HG03457 (cell line): ENCODE results near the gene GREB1.

Experiments
- ATAC-seq: cut with Tn5 transposase; IDR thresholded peaks from one replicate; pipeline ENCODE4 v1.9.1; 2021; ENCODE audit warnings: moderate number of reproducible peaks; ENCODE audit not compliant: unreplicated experiment

GREB1 gene

DNA sequence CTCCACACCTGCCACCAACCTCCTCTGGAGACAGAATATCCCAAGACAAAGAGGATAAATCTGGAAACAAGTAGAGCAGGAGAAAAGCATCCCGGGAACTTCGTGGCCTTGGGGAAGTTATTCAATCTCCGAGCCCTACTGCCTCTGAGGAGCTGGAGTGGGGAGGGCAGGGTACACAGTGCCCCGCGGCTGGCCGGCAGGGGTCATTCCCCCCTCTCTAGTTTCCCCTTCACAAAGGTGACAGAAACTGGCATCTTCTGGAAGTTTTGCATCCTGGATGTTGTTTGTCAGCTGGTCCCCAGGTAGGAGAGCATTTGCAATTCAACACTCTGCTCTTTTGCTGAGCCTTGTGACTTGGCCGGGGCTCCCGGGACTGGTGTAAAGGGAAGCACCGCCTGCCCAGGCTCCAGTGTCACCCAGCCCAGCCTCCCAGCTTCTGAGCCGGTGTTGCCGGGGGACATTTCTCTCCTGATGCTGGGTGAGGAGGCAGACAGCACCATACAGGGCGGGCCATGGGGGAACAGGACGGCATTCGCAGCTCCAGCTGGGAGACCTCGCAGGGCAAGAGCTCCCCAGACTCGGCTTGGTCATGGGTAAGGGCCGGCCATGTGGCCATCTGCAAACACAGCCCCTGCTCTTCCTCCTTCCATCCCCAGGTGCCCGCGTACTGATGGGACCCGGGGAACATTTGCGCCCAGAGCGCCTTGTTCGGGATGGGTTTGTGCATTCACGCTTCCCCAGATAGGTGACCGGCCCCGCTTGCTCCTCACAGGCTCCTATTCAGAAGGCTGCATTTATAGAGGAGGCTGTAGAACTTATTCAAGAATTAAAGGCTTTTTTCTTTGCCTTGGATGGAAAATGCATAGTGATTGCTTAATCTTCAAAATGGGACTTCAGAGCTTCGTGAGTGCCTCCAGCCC is 143.6 kb downstream of the GREB1 start:
- no peak for ATAC-seq

DNA sequence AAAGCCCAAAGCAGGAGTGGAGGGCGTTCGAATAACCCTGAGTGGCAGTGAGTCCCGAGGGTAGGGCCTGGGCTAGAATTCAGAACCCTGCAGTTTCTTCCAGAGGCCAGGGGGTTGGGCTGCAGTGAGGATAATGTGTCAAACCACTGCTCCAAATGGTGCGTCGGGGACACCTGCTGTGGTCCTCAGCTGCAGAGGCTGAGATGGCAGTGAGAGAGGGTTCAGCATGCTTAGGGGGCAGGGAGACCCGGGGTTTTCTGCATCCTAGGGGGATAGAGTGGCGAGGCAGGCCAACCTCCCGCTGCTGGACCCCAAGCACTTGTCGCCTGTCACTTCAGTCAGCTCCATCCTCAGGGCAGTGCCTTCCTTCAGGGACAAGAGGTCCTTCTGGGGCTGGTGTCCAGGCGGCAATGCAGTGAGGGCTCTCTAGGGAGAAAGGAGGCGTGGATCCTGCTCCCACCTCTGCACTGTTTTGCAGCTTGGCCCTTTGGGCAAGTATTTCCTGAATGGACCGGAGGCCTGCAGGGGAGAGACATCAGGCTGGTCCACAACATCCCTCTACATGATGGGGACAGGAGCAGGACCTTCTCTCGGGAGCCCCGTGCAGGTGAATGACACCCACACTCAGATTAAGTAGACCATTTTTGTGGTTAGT is 144.6 kb downstream of the GREB1 start:
- ATAC-seq: no peak

DNA sequence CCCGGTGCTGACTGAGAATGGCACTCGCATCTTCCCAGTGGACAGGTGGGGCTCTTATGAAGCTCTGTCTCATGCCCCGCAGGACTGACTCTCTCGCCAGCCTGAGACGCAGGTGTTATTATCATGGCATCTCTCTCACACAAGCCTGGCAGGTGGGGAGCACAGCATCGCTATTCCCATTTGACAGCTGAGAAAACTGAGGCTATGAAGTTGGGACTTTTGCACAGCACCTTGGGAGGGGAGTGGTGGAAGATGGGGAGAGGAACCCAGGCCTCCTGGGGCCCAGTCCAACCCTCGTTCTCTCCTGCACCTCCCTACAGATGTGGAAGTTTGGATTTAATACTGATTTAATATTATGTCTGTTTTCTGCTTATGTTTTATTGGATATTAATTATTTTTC is 145.2 kb downstream of the GREB1 start:
- no peak for ATAC-seq

DNA sequence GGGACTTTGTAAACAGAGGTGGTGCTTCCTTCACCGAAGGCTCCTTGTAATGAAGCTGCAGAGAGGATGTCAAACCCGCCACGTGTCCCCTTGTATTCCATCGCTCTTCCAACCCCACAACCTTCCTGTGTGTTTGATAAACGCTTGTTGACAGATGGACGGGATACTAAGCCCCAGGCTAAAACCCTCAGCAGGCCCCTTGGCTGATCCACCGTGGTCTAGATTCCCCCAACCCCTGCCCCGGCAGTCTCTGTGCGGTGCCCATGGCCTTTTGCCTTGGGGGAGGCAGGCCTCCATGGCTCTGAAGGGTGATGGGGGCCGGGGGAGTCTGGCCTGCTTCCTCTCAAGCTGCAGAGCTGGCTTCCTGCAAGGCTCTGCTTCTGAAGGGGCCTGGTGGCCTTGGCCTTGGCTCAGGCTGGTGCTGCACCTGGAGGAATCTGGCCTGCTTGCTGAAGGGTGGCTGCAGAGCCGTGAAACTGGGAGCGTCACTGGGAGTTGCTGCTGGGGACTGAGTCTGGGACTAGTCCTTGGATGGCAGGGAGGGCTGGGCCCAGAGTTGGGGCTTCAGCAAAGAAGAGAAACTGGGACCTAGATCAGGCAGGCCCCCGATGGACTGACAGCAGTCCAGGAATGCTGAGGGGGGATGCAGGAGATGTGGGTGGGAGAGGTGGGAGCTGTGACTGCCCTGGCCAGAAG is 145.8 kb downstream of the GREB1 start:
- ATAC-seq: no peak

DNA sequence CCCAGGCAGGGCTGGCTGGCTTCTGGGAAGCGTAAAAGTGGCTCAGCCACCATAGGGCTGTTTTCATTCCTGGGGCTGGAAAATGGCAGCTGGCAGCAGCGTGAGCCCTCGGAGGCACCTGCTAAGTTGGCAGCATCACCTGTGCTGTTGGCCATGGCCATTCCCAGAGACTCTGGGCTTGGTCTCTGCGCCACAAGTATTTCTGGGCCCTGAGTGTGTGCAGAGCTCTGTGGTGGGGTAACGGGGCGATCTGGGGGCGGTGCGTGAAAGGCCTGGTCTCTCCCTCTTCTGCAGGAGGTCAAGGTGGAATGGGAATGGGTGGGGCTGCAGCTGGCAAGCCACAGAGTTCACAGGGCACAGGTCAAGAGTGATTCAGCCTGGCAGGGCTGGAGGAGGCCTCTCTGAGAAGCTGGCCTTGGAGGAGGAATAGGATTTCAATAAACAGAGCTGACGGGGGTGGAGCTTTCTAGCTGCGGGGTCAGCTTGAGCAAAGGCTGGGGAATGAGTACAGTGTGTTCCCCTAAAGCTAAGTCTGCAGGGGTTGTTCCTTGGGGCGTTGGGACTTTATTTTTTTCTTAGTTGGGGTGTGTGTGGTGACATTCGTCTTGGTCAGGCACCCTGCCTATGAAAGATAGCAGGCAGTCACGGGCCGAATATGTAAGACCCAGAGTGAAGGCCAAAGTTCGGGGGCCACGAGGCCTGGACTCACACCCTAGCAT is 146.5 kb downstream of the GREB1 start:
- no peak for ATAC-seq

DNA sequence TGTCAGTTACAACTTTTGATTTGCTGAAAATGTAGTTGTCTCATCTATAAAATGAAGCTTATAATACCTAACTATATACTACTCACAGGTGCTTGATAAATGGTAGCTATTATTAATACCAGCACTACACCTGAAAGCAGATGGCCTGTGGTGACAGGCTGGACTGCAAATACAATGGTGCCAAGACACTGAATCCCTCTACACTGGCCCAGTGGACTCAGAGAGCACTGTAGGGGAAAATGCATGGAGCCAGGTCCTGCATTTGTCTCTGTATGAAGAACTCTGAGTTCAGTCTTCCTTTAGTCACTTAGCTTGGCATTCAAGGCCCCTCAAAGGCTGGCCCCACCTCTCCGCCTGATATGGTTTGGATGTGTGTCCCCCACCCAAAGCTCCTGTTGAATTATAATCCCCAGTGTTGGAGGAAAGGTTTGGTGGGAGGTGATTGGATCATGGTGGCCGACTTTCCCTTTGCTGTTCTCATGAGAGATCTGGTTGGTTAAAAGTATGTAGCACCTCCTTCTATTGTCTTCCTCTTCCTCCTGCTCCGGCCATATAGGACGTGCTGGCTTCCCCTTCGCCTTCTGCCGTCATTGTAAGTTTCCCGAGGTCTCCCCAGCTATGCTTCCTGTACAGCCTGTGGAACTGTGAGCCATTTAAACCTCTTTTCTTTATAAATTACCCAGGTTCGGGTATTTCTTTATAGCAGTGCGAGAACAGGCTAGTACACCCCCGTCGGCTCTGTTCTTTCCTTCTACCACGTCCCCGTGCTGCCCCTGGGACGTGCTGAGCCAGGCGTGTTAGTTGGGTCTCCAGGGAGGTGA is 147.3 kb downstream of the GREB1 start:
- no peak for ATAC-seq

DNA sequence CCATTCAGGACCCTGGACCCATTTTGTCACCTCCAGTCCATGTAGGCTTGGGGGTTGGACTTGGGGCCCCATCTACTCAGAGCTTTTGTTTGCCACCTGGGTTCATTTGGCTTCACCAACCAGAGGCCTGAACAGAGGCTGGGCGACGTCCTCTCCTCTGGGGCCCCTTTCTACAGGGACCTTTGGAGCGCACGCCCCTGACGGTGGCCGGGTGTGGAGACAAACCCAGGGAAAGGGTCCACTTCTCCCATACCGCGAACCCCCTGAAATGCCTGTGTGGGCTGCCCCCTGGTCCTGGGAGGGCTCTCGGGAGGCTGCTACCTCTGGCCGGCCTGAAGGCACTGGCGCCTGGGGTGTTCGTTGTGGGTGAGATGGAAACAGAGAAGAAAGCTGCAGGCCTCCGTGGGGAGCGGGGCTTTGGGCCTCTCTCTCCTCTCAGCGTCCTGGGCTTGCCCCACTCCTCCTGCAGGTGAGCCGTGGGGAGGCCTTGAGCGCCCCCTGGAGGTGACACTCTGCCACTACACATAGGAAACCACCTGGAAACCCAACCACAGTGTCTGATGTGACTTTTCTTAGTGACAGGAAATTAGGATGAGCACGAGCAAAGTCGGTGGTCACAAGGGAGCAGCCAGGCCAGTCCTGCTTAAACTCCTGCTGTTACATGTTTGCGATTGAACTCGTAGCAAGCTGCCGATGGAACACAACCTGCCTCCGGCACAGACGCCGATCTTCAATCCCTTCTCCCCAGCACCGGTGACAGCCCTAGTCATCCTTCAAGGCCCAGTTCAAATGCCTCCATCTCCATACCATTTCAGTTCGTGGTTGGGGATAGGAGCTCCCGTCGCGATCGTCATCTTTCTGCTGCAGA is 148.1 kb downstream of the GREB1 start:
- ATAC-seq: no peak

DNA sequence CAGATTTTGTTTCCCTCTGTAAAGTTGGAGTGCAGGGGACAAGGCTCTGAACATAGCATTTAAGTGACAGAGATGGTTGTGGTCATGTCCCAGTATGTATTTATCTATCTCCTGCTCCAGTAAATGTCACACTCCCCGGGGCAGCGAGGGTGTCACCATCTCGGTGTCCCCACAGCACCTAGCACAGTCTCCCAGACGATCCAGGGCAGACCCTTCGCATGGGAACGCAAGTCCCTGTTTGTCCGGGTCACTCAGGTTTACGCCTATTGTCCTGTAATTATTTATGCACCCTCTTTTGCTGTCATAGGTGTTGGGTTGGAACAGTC is 148.7 kb downstream of the GREB1 start:
- ATAC-seq: no peak

DNA sequence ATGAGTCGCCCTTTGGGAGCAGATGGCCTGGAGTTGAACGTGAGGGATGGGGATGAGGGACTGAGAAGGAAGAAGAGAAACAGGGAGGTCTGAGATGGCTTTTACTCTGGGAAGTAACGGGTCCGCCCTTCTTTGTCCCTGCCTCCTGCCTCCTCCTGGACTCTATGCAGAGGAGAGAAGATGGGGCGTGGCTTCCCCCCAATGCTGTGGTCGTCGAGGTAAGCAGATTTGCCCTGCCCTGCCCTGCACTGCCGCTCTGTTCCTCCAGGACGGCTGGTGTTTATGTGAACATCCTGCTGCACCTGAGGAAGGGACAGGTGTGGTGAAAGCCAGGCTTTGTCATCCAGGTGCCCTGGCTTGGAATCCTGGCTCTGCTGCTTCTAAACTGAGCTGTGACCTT is 149.6 kb downstream of the GREB1 start:
- ATAC-seq: no peak

DNA sequence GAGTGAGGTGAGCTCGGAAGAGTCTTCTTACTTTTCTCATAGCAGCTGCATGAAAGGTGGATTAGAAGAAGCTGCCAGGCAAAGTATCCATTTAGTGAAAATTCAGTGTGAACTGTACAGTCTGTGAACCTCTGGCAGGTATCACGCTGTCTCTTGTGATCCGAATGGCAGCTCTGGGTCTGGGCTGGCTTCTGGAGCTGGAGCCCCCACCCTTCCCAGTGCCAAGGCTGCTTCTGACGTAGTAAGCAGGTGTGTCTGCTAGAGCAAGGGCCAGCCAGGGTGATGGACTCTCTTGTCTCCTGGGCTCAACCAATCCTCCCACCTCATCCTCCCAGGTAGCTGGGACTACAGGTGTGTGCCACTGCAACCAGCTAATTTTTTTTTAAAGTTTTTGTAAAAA is 150.1 kb downstream of the GREB1 start:
- ATAC-seq: no peak

DNA sequence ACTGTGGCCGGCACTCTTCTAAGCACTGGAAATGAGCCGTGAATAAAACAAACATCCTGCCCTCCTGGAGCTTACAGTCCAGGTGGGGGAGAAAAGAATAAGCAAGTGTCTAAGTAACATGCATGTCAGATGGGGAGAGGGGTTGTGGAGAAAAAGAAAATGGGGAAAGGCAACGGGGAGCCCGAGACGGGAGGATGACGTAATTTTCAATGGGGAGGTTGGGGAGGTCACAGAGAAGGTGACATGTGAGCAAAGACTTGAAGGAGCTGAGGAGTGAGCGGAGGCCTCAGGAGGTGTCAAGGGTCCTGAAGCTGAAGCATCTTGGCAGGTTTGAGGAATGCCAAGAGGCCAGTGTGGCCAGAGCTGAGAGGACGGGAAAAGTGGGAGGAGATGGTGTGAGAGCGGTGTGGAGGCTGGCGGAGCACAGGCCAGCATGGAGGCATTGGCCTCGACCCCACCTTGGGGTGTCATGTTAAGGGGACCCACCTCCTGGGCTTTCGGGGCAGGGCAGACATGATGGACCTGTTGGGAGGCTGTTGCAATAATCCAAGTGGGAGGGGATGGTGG is 151.1 kb downstream of the GREB1 start:
- no peak for ATAC-seq

DNA sequence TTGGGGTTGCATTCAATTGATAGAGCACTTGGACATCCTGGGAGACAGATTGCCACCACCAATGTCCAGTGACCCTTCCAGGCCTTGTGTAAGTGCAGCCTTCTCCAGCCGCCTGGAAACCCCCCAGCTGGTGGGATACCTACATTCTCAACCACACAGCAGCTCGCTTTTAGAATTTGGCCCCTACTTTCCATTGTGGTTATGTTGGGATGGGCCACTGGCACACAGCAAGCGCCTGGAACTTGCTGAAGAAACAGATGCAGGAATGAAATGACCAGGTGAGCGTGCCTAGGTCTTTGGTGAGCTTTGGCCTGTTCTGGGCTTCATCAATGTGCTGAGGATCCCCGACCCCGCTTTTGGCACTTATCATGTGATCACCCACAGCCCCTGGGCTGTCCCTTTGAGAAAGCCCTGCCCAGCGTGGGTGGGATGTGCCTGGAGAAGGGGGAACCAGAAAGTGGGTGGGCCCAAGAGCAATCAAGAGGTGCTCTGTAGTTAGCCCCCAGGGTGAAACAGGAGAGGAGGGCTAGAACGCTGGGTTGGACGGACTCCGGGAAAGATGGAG is 152.1 kb downstream of the GREB1 start:
- no peak for ATAC-seq

DNA sequence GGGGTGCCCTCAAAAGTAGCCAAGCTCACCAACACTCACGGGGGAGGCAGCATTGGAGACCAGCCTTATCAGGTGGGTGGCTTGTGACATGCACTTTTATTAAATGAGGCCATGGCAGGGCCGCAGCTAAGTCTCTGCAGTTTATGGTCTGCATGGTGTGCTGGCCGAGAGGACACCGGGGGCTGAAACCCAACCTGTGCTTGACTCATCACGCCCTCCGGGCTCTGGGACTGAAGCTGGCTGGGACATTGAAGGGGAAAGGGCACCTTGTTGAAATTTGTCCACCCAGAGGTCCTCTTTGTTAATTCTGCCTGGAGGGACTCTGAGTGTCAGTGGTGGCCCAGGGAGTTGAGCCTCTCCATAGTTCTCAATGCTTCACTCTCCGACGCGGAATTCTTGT is 153.9 kb downstream of the GREB1 start:
- ATAC-seq: no peak

DNA sequence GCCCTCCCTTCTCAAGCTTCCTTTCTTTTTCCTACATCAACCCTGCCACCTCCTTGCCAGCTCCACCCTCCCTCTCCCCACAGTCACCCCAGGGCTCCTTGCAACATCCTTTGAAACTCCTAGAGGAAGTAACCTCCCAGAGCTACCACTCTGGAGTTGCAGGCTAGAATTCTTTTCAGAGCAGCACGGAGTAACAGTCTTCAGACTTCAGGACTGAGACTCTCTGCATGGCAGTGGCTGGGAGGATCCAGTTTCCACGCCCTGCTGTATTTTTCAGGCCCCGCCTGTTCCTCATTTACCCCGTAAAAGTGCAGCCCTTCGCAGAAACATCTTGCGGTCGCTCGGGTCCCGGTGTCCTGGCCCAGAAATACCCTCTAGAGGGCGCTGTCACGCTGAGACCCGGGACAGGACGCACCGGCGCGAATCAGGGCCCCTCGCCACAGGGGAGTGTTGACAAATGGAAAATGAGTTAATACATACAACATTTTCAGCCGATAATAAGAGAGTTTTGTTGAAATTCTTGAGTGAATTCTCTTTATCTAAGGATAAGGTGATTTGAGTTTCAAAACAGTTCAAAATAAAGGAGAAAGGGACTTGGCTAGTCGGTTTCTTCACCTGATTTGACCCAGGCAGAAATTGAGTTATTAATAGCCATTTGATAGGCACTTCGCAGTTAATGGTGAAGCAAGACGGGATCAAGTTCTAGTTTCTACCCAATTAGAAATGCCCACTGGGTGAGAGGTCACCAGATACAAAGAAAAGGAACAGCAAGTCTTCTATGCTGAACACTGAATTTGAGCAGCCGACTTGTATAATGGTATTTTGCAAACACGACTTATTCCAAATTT is 154.6 kb downstream of the GREB1 start:
- peak; percentile 69 for ATAC-seq

DNA sequence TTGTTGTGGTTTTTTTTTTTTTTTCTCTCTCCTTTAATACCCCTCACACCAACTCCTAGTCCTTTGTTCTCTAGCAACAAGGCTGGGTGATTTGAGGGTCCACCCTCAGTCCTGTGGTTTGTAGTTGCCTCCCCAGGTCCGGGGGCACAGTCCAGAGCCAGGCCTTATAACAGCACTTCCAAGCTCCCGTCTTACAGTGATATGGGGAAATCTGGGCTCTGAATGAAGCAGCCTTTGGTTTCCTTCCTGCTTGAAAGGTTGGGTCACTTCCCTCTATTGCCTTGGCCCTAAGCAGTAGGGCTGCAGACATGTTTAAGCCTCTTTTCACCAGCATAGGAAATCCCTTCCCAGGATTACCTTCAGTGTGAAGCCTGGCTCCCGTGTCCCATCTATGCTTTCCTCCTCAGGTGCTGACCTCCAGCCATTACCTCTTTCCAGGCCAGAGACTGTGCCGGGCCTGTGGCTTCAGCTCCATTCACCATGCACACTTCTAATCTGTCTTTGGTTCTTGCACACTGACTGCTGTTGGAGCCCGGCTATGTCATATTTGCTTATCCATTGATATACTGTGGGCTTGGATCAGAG is 157.3 kb downstream of the GREB1 start:
- no peak for ATAC-seq
